ENCODE data around the gene PLCD1.
"Not testable (repeated sequence)": the region's sequence is repeated elsewhere in the genome, so short reads cannot be mapped to it uniquely, and the experiment has no call there.

DNA sequence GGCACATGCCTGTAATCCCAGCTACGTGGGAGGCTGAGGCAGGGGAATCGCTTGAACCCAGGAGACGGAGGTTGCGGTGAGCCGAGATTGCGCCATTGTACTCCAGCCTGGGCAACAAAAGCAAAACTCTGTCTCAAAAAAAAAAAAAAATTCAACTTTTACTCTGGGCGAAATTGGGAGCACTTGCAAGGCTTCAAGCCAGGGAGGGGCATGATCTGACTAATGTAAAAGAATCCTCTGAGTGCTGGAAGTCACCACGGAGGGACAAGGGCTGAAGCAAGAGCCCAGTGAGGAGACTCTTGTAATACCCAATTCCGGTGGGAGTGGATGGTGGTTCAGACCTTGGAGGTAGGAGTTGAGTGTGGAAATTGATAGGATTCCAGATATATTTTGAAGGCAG lies 4.9 kb upstream of the PLCD1 start:
- TF ChIP-seq CTCF (conservative IDR thresholded peaks at IDR 0.05); EZH2 (IDR thresholded peaks at IDR 0.05; ENCODE audit: low read depth): not testable (repeated sequence)
